Skeletal muscle tissue (tissue), 4 donors: ENCODE measurements around the gene CEP41. TPM values are rescaled to one million over a fixed set of nuclear protein-coding genes. Genes with fewer than 3 reads are reported as not detected.

Experiments used
- H3K27ac ChIP-seq: one replicate; pipeline ENCODE4 v1.7.0; 2013; ENCODE audit warnings: mild to moderate bottlenecking, low read depth, low read length, inconsistent platforms
- H3K27me3 ChIP-seq, 3 donors: one replicate each; pipeline ENCODE4 v1.7.0; 2013; ENCODE audit warnings: low read length in 3 of 3; ENCODE audit not compliant: control insufficient read depth in 3 of 3, insufficient read depth in 3 of 3
- H3K36me3 ChIP-seq, 3 donors: one replicate each; pipeline ENCODE4 v1.7.0; 2013; ENCODE audit warnings: low read length in 3 of 3; ENCODE audit not compliant: control insufficient read depth in 3 of 3, insufficient read depth in 3 of 3
- H3K4me1 ChIP-seq, 3 donors: one replicate each; pipeline ENCODE4 v1.7.0; 2013; ENCODE audit warnings: low read length in 3 of 3, mild to moderate bottlenecking in 3 of 3; ENCODE audit not compliant: control insufficient read depth in 3 of 3, insufficient read depth in 3 of 3
- H3K4me3 ChIP-seq, 3 donors: one replicate each; pipeline ENCODE4 v1.7.0; 2013; ENCODE audit warnings: low read length in 3 of 3
- H3K9ac ChIP-seq, 3 donors: one replicate each; pipeline ENCODE4 v1.7.0; 2013; ENCODE audit warnings: low read length in 3 of 3, mild to moderate bottlenecking in 3 of 3, moderate library complexity in 2 of 3, low read depth in 1 of 3
- H3K9me3 ChIP-seq, 3 donors: one replicate each; pipeline ENCODE4 v1.7.0; 2013; ENCODE audit warnings: low read length in 3 of 3; ENCODE audit not compliant: control insufficient read depth in 3 of 3
- total RNA-seq: library from RNA; depleted of rRNA; stranded (reverse); fragments of >200 nt; gene quantifications from one replicate; pipeline ENCODE4 v1.2.3, GENCODE V29; 2014
- donor health status: Osteomylitis.

The CEP41 gene
- total RNA-seq, 1 donor from 2014 or later, result 7.8 TPM

DNA sequence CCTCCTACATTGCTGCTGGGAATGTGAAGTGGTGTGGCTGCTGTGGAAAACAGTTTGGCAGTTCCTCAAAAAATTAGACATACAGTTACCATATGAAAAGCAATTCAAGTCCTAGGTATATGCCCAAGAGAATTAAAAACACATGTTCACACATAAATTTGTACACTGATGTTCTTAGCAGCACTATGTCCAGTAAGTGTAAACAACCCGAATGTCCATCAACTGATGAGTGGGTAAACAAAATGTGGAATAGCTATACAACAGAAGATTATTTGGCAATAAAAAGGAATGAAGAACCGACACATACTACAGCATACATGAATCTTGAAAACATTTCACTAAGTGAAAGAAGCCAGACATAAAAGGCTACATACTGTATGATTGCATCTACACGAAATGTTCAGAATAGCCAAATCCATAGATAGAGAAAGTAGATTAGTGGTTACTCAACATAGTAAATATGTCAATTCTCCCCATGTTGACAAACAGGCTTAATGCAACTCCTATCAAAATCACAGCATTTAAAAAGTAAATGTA lies 17.2 kb downstream of the CEP41 start:
- H3K9me3 ChIP-seq, result no peaks in the 10 kb centered on the region
- H3K9ac ChIP-seq, result no peak overlapping the region
- H3K27me3 ChIP-seq, result no peaks in the 10 kb centered on the region
- no peaks in the 10 kb centered on the region for H3K36me3 ChIP-seq
- no peak overlapping the region for H3K4me3 ChIP-seq
- H3K4me1 ChIP-seq, result peaks cover 0 to 3% (median 0%) of the 10 kb centered on the region in 3 donors
- H3K27ac ChIP-seq, result no peak overlapping the region

DNA sequence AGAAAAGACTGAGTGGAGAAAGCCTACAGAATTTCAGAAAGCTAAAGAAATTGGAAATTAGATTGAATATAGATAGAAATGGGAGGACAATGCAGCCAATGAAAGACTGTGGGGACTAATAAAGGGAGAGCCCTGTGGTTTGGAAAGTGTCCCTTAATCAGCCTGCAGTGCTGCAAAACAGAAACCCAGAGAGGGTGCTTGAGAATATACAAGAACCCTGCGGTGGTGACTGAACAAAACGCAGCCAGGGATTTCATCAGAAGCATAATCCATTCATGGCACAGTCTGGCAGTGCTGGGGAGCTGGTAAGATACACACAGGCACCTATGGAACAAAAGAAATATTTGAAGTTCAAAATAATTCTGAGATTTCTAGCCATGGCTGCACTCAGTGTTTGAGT lies 19.1 kb downstream of the CEP41 start:
- H3K9ac ChIP-seq, result no peak overlapping the region
- H3K4me3 ChIP-seq, result no peak overlapping the region
- no peak overlapping the region for H3K27ac ChIP-seq
- H3K4me1 ChIP-seq, result peaks cover 0 to 3% (median 0%) of the 10 kb centered on the region in 3 donors
- H3K9me3 ChIP-seq, result no peaks in the 10 kb centered on the region
- H3K36me3 ChIP-seq, result no peaks in the 10 kb centered on the region
- no peaks in the 10 kb centered on the region for H3K27me3 ChIP-seq

DNA sequence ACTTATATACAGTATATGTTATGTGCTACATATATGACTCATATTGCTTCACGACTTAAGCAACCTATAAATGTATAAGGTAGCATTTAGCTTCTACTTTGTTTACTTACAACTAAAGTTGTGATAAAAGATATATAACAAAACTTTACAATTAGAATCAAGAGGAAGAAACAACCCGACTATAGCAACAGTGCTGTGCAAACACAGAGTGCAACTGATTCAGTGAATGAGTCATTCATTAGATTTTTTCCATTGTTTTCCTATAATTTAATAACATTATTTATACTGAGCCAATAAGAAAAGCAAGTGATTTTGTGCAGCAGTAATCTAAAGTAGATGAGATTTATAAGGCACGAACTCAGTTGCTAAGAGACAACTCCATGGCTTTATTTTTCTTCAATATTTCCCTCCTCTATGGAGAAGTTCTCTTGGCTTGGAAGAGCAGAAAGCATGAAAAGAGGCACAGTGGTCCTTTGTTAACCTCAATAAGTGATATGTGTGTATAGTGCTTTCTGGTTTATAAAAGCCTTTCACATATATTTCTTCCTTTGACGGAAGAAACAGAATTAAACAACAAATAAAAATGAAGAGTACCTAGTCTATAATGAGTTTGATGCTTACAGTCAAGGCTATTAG lies 19.8 kb downstream of the CEP41 start:
- Histone ChIP-seq H3K4me3 (no peak overlapping the region), H3K27ac (no peak overlapping the region), H3K36me3 (no peaks in the 10 kb centered on the region), H3K27me3 (no peaks in the 10 kb centered on the region), H3K9me3 (no peaks in the 10 kb centered on the region), H3K4me1 (peaks cover 0 to 3% (median 0%) of the 10 kb centered on the region in 3 donors), H3K9ac (no peak overlapping the region)

DNA sequence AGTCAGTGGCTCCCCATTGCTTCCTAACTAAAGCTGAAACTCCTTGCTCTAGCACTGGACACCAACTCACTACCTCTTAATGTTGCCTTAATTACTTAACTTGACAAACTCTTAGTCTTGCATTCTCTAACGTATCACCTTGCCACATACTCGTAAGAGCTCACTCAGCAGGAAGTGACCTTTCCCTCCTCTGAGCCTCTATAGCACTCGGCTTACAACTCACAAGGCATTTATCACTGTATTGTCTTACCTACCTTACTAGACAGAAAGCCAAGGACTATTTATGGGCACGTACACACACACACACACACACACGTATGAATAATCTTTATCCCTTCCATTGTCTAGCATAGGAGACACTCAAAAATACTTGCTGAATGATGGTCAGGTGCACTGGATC lies 21.2 kb downstream of the CEP41 start:
- no peaks in the 10 kb centered on the region for H3K36me3 ChIP-seq
- H3K9me3 ChIP-seq, result no peaks in the 10 kb centered on the region
- H3K27me3 ChIP-seq, result no peaks in the 10 kb centered on the region
- no peak overlapping the region for H3K9ac ChIP-seq
- H3K4me1 ChIP-seq, result peaks cover 0 to 3% (median 0%) of the 10 kb centered on the region in 3 donors
- no peak overlapping the region for H3K27ac ChIP-seq
- H3K4me3 ChIP-seq, result peak overlapping the region in 1 of 3 donors; percentile 0

DNA sequence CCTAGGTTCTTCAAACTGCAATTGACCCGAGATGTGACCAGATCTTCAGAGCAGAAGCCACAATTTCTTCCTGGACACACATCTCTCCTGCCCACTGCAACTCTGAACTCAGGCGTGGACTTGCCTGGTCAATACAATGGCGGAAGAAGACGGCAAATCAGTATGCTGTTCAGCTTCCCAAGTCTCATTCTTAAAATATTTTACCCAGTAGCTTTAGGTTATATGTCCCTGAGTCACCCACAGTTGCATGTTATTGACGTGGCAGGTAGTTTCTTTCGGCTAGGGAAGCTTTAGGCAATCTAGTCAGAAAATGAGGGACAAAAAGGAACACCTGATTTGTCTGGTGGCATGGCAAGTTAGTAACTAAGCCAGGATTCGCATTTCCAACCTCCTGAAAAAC lies 22.5 kb downstream of the CEP41 start:
- Histone ChIP-seq H3K27me3 (no peaks in the 10 kb centered on the region), H3K4me1 (peaks cover 0 to 3% (median 0%) of the 10 kb centered on the region in 3 donors), H3K27ac (no peak overlapping the region)

DNA sequence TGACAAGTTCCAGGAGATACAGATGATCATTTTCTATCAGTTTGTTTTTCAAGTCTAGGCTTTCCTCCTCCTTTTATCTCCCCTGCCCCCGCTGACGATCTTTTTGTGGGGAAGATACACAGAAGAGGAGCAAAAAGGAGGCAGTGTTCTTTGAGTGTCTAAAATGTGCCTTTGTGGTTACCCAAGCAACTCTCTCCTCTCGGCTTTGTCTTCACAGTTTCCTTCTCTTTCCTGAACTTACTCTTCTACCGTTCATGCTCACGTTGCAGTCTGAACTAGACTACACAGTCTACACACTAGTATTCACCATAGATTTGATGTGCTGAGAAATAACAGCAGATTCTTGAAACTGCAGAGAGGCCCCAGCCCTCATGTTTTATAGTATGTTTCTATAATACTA lies 23.6 kb downstream of the CEP41 start:
- Histone ChIP-seq H3K4me1 (peaks cover 0 to 3% (median 0%) of the 10 kb centered on the region in 3 donors), H3K27me3 (no peaks in the 10 kb centered on the region), H3K27ac (no peak overlapping the region), H3K9ac (no peak overlapping the region), H3K36me3 (no peaks in the 10 kb centered on the region), H3K4me3 (no peak overlapping the region), H3K9me3 (no peaks in the 10 kb centered on the region)

More for the DNA sequence above, 22.5 kb downstream of the CEP41 start:
- Histone ChIP-seq H3K36me3 (no peaks in the 10 kb centered on the region), H3K9ac (no peak overlapping the region), H3K9me3 (no peaks in the 10 kb centered on the region), H3K4me3 (no peak overlapping the region)

DNA sequence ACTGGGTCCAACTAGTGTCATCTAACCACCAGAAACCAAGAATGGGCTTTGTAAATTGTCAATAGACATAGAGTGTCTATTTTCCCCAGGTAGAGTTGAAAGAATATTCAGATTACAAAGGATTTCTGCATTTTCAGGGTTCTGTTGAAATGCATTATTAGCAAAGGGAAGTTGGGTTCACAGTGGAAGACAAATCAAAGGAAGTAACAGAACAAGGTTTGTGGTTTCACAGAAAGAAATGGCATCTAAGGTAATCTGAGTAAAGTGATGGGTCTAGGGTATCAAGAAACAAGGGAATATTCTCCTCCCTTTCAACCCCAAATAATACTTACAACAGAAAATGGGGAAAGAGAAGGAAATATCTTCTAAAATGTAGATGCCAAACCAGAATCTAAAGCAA lies 25.8 kb downstream of the CEP41 start:
- Histone ChIP-seq H3K9ac (no peak overlapping the region), H3K4me3 (no peak overlapping the region), H3K27me3 (no peaks in the 10 kb centered on the region), H3K9me3 (no peaks in the 10 kb centered on the region), H3K36me3 (no peaks in the 10 kb centered on the region), H3K27ac (no peak overlapping the region), H3K4me1 (peaks cover 0 to 3% (median 0%) of the 10 kb centered on the region in 3 donors)

DNA sequence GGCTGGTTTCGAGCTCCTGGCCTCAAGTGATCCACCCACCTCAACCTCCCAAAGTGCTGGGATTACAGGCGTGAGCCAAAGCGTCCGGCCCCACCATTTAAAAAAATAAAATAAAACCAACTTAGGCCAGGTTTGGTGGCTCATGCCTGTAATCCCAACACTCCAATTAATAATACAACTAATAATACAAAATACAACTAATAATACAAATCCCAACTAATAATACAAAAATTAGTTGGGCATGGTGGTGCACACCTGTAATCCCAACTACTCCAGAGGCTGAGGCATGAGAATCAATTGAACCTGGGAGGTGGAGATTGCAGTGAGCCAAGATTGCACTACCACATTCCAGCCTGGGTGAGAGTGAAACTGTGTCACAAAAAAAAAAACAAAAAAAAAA lies 27.6 kb downstream of the CEP41 start:
- no peak overlapping the region for H3K27ac ChIP-seq
- H3K9ac ChIP-seq, result no peak overlapping the region
- no peak overlapping the region for H3K4me3 ChIP-seq
- H3K36me3 ChIP-seq, result peaks cover 0 to 2% (median 0%) of the 10 kb centered on the region in 3 donors
- H3K9me3 ChIP-seq, result no peaks in the 10 kb centered on the region
- no peaks in the 10 kb centered on the region for H3K4me1 ChIP-seq
- H3K27me3 ChIP-seq, result no peaks in the 10 kb centered on the region

DNA sequence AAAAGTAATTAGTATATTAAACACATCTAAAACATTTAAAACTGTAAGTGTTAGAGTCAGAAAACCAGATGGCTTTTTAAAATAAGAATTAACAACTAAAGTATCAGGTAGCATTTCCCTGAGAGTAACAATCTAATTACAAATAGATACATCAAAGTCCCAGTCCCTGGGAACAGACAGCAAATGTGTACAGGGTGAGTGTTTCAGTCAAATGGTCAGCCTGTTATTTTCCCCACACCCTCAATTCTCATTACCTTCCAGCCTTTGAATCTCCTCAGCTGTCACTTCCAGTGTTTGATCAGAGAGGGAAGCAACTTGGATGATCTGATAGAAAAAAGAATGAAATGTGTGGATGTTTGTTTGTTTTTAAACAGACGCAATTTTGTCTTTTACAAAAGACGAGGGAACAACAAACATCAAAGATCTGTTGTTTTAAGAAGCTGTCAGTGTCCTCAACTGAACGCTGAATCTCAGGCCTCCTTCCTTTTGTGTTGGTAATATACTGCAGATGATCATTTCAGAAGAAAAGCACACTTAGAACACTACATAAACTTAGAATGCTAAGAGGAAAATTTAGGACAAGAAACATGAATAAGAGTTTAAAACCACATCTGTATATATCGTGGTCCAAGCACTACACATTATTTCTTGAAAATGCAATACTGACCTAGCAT lies 29.8 kb downstream of the CEP41 start:
- Histone ChIP-seq H3K36me3 (peaks cover 0 to 2% (median 0%) of the 10 kb centered on the region in 3 donors), H3K4me3 (no peak overlapping the region), H3K27me3 (no peaks in the 10 kb centered on the region), H3K9me3 (no peaks in the 10 kb centered on the region), H3K27ac (no peak overlapping the region), H3K4me1 (no peaks in the 10 kb centered on the region), H3K9ac (no peak overlapping the region)

DNA sequence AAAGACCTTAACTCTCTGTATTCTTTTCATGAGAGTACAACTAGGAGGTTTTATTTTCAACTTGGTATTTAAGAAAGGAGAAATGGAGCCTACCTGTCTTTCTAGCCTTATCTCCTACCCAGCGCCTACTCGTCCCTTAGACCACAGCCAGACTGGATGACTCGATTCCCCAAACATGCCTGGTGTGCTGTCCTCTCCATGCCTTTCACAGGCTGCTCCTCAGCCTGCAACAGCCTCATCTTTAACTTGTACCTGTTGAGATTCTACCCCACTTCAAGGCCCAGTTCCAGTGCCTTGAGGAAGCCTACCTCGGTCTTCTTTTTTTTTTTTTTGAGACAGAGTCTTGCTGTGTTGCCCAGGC lies 31.1 kb downstream of the CEP41 start:
- Histone ChIP-seq H3K4me1 (no peaks in the 10 kb centered on the region), H3K27ac (no peak overlapping the region), H3K4me3 (no peak overlapping the region), H3K27me3 (no peaks in the 10 kb centered on the region), H3K9ac (no peak overlapping the region), H3K9me3 (no peaks in the 10 kb centered on the region), H3K36me3 (peaks cover 0 to 2% (median 0%) of the 10 kb centered on the region in 3 donors)
